Measurements from ENCODE around the gene FNIP2. TPM values are rescaled to one million over a fixed set of nuclear protein-coding genes. Genes with fewer than 3 reads are reported as not detected.
"Not testable (repeated sequence)": the region's sequence is repeated elsewhere in the genome, so short reads cannot be mapped to it uniquely, and the experiment has no call there.

Gene FNIP2
- total and polyA plus RNA-seq, 7 donors = 15.6 to 92.1 (median 33.3) TPM

DNA sequence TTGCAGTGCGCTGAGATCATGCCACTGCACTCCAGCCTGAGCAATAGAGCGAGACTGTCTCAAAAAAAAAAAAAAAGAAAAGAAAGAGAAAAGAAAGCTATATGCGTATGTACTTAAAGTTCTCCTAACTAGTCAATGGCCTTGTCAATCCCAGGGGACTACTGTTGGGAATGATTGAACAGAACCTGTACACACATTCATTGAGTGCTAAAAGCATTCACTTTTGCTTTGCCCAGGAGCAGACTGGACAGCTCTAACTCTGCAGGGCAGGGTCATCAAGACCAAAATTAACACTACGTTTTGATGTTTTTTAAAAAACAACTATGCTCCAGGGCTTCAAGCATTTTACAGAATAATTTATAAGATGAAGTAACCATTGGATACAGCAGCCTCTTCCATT is 106.2 kb downstream of the FNIP2 start:
- peaks cover 24 to 67% of the 10 kb centered on the region in 2 donors for H3K36me3 ChIP-seq (ENCODE audit: insufficient read depth in 1 of 2, low read depth in 1 of 2)
- WGBS, 3 donors = 97 to 98% (median 98%) methylated on average over 3 to 4 of the region's 4 CpGs
- intact Hi-C loops (cut with DNase I) = no loop called here

DNA sequence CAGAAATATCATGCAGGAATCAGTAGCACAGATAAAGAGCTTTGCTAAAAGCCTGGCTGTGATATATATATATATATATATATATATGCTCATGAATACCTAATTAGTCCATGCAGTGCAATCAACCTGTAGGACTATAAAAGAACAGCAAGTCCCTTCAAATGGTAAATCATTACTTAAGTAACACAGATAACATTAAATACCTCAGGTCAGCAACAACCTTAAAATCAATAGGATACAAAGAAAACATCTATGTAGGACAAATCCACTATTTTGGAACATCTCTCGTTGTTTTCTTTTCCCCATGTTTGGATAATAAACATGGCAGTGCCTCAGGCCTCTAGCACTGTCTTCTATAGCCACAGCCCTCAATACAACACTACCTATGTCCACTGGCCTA is 106.6 kb downstream of the FNIP2 start:
- intact Hi-C loops (cut with DNase I) = no loop called here
- Histone ChIP-seq H3K9me3 (no peaks in the 10 kb centered on the region), H3K4me3 (no peak overlapping the region), H3K36me3 (ENCODE audit: insufficient read depth in 1 of 2, low read depth in 1 of 2) (peaks cover 23 to 63% of the 10 kb centered on the region in 2 donors), H3K27me3 (ENCODE audit: insufficient read depth in 3 of 3, low read length in 2 of 3) (no peaks in the 10 kb centered on the region), H3K27ac (no peak overlapping the region), H3K4me1 (no peaks in the 10 kb centered on the region)
- DNase-seq = no peak
- ATAC-seq = no peak
- TF ChIP-seq, protein P1, sequence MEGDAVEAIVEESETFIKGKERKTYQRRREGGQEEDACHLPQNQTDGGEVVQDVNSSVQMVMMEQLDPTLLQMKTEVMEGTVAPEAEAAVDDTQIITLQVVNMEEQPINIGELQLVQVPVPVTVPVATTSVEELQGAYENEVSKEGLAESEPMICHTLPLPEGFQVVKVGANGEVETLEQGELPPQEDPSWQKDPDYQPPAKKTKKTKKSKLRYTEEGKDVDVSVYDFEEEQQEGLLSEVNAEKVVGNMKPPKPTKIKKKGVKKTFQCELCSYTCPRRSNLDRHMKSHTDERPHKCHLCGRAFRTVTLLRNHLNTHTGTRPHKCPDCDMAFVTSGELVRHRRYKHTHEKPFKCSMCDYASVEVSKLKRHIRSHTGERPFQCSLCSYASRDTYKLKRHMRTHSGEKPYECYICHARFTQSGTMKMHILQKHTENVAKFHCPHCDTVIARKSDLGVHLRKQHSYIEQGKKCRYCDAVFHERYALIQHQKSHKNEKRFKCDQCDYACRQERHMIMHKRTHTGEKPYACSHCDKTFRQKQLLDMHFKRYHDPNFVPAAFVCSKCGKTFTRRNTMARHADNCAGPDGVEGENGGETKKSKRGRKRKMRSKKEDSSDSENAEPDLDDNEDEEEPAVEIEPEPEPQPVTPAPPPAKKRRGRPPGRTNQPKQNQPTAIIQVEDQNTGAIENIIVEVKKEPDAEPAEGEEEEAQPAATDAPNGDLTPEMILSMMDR (IDR thresholded peaks at IDR 0.05) = no peak
- WGBS, 3 donors = 74 to 83% (median 80%) methylated on average over 1 of the region's 1 CpG

More for the DNA sequence above, 106.2 kb downstream of the FNIP2 start:
- H3K4me1 ChIP-seq = no peaks in the 10 kb centered on the region
- no peaks in the 10 kb centered on the region for H3K27me3 ChIP-seq (ENCODE audit: insufficient read depth in 3 of 3, low read length in 2 of 3)
- H3K4me3 ChIP-seq = no peak overlapping the region
- H3K9me3 ChIP-seq = no peaks in the 10 kb centered on the region
- no peak overlapping the region for H3K27ac ChIP-seq
- DNase-seq = no peak
- no peak for ATAC-seq
- TF ChIP-seq, protein P1 (IDR thresholded peaks at IDR 0.05) = no peak

DNA sequence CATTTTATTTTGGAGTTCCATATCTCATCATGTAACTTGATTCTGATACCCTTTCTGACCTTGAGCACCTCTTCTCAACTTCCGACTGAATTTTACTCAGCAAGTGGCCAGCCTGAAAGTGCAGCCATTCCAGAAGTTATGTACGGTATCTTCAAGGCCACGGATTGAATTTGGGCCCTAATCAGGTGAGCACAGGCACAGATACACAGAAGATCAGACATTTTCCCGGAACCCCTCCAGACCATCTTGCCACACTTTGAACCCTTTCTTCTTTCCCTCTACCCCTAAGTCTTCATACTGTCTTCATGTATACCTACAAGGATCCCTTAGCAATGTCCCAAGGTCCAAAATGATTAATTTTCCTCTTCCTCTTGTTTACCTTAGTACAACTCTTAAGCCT is 108.2 kb downstream of the FNIP2 start:
- Histone ChIP-seq H3K36me3 (ENCODE audit: insufficient read depth in 1 of 2, low read depth in 1 of 2) (peaks cover 18 to 52% of the 10 kb centered on the region in 2 donors), H3K4me1 (no peaks in the 10 kb centered on the region), H3K27me3 (ENCODE audit: insufficient read depth in 3 of 3, low read length in 2 of 3) (no peaks in the 10 kb centered on the region), H3K4me3 (no peak overlapping the region), H3K9me3 (no peaks in the 10 kb centered on the region), H3K27ac (no peak overlapping the region)
- DNase-seq (no peak), ATAC-seq (no peak)
- TF ChIP-seq, protein P1 (IDR thresholded peaks at IDR 0.05) = no peak
- intact Hi-C loops (cut with DNase I) = no loop called here
- WGBS, 3 donors = 49 to 73% (median 62%) methylated on average over 4 of the region's 4 CpGs

DNA sequence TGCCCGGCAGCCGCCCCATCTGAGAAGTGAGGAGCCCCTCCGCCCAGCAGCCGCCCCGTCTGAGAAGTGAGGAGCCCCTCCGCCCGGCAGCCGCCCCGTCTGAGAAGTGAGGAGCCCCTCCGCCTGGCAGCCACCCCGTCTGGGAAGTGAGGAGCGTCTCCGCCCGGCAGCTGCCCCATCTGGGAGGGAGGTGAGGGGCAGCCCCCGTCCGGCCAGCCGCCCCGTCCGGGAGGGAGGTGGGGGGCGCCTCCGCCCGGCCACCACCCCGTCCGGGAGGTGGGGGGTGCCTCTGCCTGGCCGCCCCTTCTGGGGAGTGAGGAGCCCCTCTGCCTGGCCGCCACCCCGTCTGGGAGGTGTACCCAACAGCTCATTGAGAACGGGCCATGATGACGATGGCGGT is 113.3 kb downstream of the FNIP2 start:
- ATAC-seq; H3K9me3 ChIP-seq; H3K4me3 ChIP-seq; H3K4me1 ChIP-seq; intact Hi-C loops (cut with DNase I); H3K27me3 ChIP-seq (ENCODE audit: insufficient read depth in 3 of 3, low read length in 2 of 3); DNase-seq; H3K27ac ChIP-seq: not testable (repeated sequence)
- 97 to 99% (median 98%) methylated on average over 21 to 30 of the region's 30 CpGs for WGBS, 3 donors
- H3K36me3 ChIP-seq (ENCODE audit: insufficient read depth in 1 of 2, low read depth in 1 of 2) = peaks cover 4 to 42% of the 10 kb centered on the region in 2 donors

DNA sequence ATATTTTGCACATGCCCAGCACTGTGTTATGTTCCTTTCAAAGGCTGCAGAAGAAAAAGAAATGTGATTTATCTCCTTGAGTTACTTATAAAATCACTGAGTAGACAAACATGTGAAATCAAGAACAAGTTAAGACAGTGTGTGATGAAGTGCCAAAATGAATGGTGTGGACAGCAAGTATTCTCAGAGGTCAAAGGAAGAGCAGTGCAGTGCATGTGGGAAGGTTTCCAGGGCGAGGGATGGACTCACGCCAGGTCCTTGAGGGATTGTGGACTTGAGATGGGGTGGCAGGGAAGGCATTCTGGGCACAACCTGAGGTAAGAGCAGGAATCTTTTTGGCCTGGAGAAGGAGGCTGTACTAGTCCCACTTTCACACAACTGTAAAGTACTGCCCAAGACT is 115.5 kb downstream of the FNIP2 start:
- Histone ChIP-seq H3K36me3 (ENCODE audit: insufficient read depth in 1 of 2, low read depth in 1 of 2) (peaks cover 3 to 46% of the 10 kb centered on the region in 2 donors), H3K27ac (no peak overlapping the region), H3K27me3 (ENCODE audit: insufficient read depth in 3 of 3, low read length in 2 of 3) (no peaks in the 10 kb centered on the region), H3K4me1 (no peaks in the 10 kb centered on the region), H3K9me3 (no peaks in the 10 kb centered on the region), H3K4me3 (no peak overlapping the region)
- TF ChIP-seq, protein P1 (IDR thresholded peaks at IDR 0.05) = no peak
- intact Hi-C loops (cut with DNase I) = no loop called here
- ATAC-seq = peak in 3 of 4 donors; percentile 47 to 55 (median 49)
- DNase-seq = no peak
- 61 to 80% (median 70%) methylated on average over 2 of the region's 2 CpGs for WGBS, 3 donors
